ENCODE measurements around the gene CCP110.

DNA sequence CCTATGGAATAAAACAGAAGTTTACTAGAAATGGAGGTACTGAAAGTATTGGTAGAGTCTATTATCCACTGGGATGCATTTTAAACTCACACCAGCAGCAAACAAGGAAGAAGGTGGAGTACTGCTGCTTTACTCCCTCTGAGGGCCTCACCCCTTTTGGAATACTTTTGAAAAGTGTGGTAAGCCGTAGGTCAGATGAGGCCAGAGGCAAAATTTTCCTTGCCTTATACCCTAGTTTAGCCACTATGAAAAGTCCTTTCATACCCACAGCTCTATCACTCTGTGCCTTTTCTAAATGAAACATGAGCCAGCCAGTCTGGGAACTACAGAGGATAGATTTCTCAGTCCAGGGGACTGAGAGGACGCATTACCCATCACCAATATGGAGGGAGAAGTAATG, 15.9 kb upstream of the CCP110 start:
- TF ChIP-seq POLR2AphosphoS5 (IDR thresholded peaks at IDR 0.05; ENCODE audit: low read depth, low read length) (no peak), POLR2A (IDR thresholded peaks at IDR 0.05; ENCODE audit: low read depth, low read length) (no peak), TAF1 (IDR thresholded peaks at IDR 0.05; ENCODE audit: low read depth, low read length) (no peak), POU2F2 (IDR thresholded peaks at IDR 0.05; ENCODE audit: low read depth, low read length) (no peak), SPI1 (IDR thresholded peaks at IDR 0.05; ENCODE audit: low read depth, low read length) (no peak), PAX5 (IDR thresholded peaks at IDR 0.05; ENCODE audit: insufficient read depth, low read length, severe bottlenecking) (no peak)
